ENCODE results near the gene FAM227A. TPM values are rescaled to one million over a fixed set of nuclear protein-coding genes. Genes with fewer than 3 reads are reported as not detected.
A peak's percentile ranks its signal among the peaks of the same experiment; 100 is the strongest.

The FAM227A gene
- total and polyA plus RNA-seq, 2 of the 13 experiments (the other 11 are each of a cell fraction or from before 2014, with no cell fraction given): 1.0 to 1.5 TPM

- TF ChIP-seq ZBTB37 (CRISPR knock-in tag; IDR thresholded peaks at IDR 0.05): no peak
- no peak for TF ChIP-seq ZNF790 (CRISPR knock-in tag; IDR thresholded peaks at IDR 0.05; ENCODE audit: borderline replicate concordance)
- no peak for TF ChIP-seq KLF12 (CRISPR knock-in tag; IDR thresholded peaks at IDR 0.05; ENCODE audit: borderline replicate concordance)
- TF ChIP-seq ZNF432 (CRISPR knock-in tag; IDR thresholded peaks at IDR 0.05; ENCODE audit: borderline replicate concordance): no peak
- 0 out of 2 replicates have a peak, but pooled peaks have one; percentile 29 for TF ChIP-seq SP5 (CRISPR knock-in tag; IDR thresholded peaks at IDR 0.05; ENCODE audit: borderline replicate concordance, low read depth)
- TF ChIP-seq ZNF510 (CRISPR knock-in tag; IDR thresholded peaks at IDR 0.05; ENCODE audit: low read depth): no peak
- peak; percentile 55; the same call in 1 of the 2 replicates for TF ChIP-seq ZFY (CRISPR knock-in tag; IDR thresholded peaks at IDR 0.05)
- TF ChIP-seq ZNF710 (CRISPR knock-in tag; IDR thresholded peaks at IDR 0.05; ENCODE audit: borderline replicate concordance): no peak
- TF ChIP-seq ZNF484 (CRISPR knock-in tag; IDR thresholded peaks at IDR 0.05; ENCODE audit: borderline replicate concordance, low read depth): no peak
- TF ChIP-seq MAFF (IDR thresholded peaks at IDR 0.05; ENCODE audit: low read depth, low read length): no peak
- no peak for TF ChIP-seq UBTF (CRISPR knock-in tag; IDR thresholded peaks at IDR 0.05)
- TF ChIP-seq TFDP2 (CRISPR knock-in tag; IDR thresholded peaks at IDR 0.05): peak; percentile 62
- TF ChIP-seq THAP11 (CRISPR knock-in tag; IDR thresholded peaks at IDR 0.05): 0 out of 2 replicates have a peak, but pooled peaks have one; percentile 10
- TF ChIP-seq E2F1 (CRISPR knock-in tag; IDR thresholded peaks at IDR 0.05): peak; percentile 72
- no peak for TF ChIP-seq STAT5B (CRISPR knock-in tag; IDR thresholded peaks at IDR 0.05)
- no peak for TF ChIP-seq HNRNPL (IDR thresholded peaks at IDR 0.05; ENCODE audit: low read depth, low read length)
- peak in 1 of 2 experiments; percentile 57; a peak in 2 of 4 replicates for TF ChIP-seq POLR2A (IDR thresholded peaks at IDR 0.05; ENCODE audit: insufficient read depth in 1 of 2, low read depth in 2 of 2, low read length in 2 of 2)
- TF ChIP-seq BRF2 (CRISPR knock-in tag; IDR thresholded peaks at IDR 0.05): no peak
- TF ChIP-seq TCF12 (IDR thresholded peaks at IDR 0.05): no peak
- TF ChIP-seq TCF12 (CRISPR knock-in tag; IDR thresholded peaks at IDR 0.05): no peak
Observed at GRCh38 chr22:38569972-38570778, 86.0 kb downstream of the FAM227A start, which contains the start of gene DMC1 (continued).

Measured in HepG2 (cell line).